SK-N-SH treated with all-trans-retinoic acid at 6 μM for 48 hours (cell line): Measurements from ENCODE around the gene ENAH.
A peak's percentile ranks its signal among the peaks of the same experiment; 100 is the strongest.

Experiments
- ATAC-seq: fragments of 200-7000 bp; cut with Tn5 transposase; 3 replicates; pipeline ENCODE4 v1.9.1; 2020; ENCODE audit warnings: mild to moderate bottlenecking, moderate library complexity
- BACH2 ChIP-seq: fragments of 250-450 bp; sonication (Bioruptor Pico); IDR thresholded peaks from 2 replicates; pipeline ENCODE4 v1.9.0; 2021; ENCODE audit warnings: mild to moderate bottlenecking, borderline replicate concordance
- CREB5 ChIP-seq: fragments of 250-450 bp; sonication (Bioruptor Pico); IDR thresholded peaks from 2 replicates; pipeline ENCODE4 v1.5.1; 2020; ENCODE audit warnings: low read depth, mild to moderate bottlenecking, moderate library complexity
- CSDC2 ChIP-seq: fragments of 250-450 bp; sonication (Bioruptor Pico); IDR thresholded peaks from 2 replicates; pipeline ENCODE4 v1.5.0; 2020; ENCODE audit warnings: mild to moderate bottlenecking, moderate library complexity
- CSRNP3 ChIP-seq: fragments of 250-450 bp; sonication (Bioruptor Pico); IDR thresholded peaks from 2 replicates; pipeline ENCODE4 v1.5.1; 2021; ENCODE audit warnings: mild to moderate bottlenecking, moderate library complexity
- ESRRG ChIP-seq: fragments of 250-450 bp; sonication (Bioruptor Pico); IDR thresholded peaks from 2 replicates; pipeline ENCODE4 v1.6.1; 2021; ENCODE audit warnings: mild to moderate bottlenecking
- GLIS3 ChIP-seq: fragments of 250-450 bp; sonication (Bioruptor Pico); IDR thresholded peaks from 2 replicates; pipeline ENCODE4 v1.5.0; 2020; ENCODE audit warnings: mild to moderate bottlenecking, moderate library complexity
- ISL1 ChIP-seq: fragments of 250-450 bp; sonication (Bioruptor Pico); IDR thresholded peaks from 2 replicates; pipeline ENCODE4 v2.1.2; 2022; ENCODE audit warnings: mild to moderate bottlenecking, moderate library complexity
- OSR1 ChIP-seq: fragments of 250-450 bp; sonication (Bioruptor Pico); IDR thresholded peaks from 2 replicates; pipeline ENCODE4 v1.8.0; 2022; ENCODE audit warnings: moderate library complexity, mild to moderate bottlenecking, inconsistent platforms
- POU6F1 ChIP-seq: fragments of 250-450 bp; sonication (Bioruptor Pico); IDR thresholded peaks from 2 replicates; pipeline ENCODE4 v1.8.0; 2021; ENCODE audit warnings: low read depth, mild to moderate bottlenecking, moderate library complexity, borderline replicate concordance
- PPARA ChIP-seq: fragments of 250-450 bp; sonication (Bioruptor Pico); IDR thresholded peaks from 2 replicates; pipeline ENCODE4 v1.5.0; 2020; ENCODE audit warnings: mild to moderate bottlenecking, borderline replicate concordance
- RARB ChIP-seq: fragments of 250-450 bp; sonication (Bioruptor Pico); IDR thresholded peaks from 2 replicates; pipeline ENCODE4 v1.8.0; 2021; ENCODE audit warnings: mild to moderate bottlenecking, moderate library complexity
- SNAI2 ChIP-seq: fragments of 250-450 bp; sonication (Bioruptor Pico); IDR thresholded peaks from 2 replicates; pipeline ENCODE4 v1.5.0; 2020; ENCODE audit warnings: mild to moderate bottlenecking, moderate library complexity
- TOX ChIP-seq: fragments of 250-450 bp; sonication (Bioruptor Pico); IDR thresholded peaks from 2 replicates; pipeline ENCODE4 v1.8.0; 2021; ENCODE audit warnings: mild to moderate bottlenecking, moderate library complexity, borderline replicate concordance
- ZC3H10 ChIP-seq: fragments of 250-450 bp; sonication (Bioruptor Pico); IDR thresholded peaks from 2 replicates; pipeline ENCODE4 v1.5.1; 2021; ENCODE audit warnings: mild to moderate bottlenecking, moderate library complexity
- ZFP3 ChIP-seq: fragments of 250-450 bp; sonication (Bioruptor Pico); IDR thresholded peaks from 2 replicates; pipeline ENCODE4 v1.5.0; 2020; ENCODE audit warnings: mild to moderate bottlenecking, moderate library complexity
- ZFP30 ChIP-seq: fragments of 450-650 bp; formaldehyde crosslinking; IDR thresholded peaks from 2 replicates; pipeline ENCODE4 v1.5.0; 2022; ENCODE audit warnings: mild to moderate bottlenecking, moderate library complexity
- ZNF565 ChIP-seq: fragments of 450-650 bp; formaldehyde crosslinking; conservative IDR thresholded peaks from 2 replicates; pipeline ENCODE4 v1.5.0; 2020; ENCODE audit warnings: low read depth, mild to moderate bottlenecking, moderate library complexity
- ZNF8 ChIP-seq: fragments of 450-650 bp; formaldehyde crosslinking; IDR thresholded peaks from 2 replicates; pipeline ENCODE4 v1.5.0; 2020; ENCODE audit warnings: mild to moderate bottlenecking, moderate library complexity
- TF ChIP-seq, protein P1 (sequence below): fragments of 250-450 bp; sonication (Bioruptor Pico); IDR thresholded peaks from 2 replicates; pipeline ENCODE4 v1.5.0; 2020; ENCODE audit warnings: mild to moderate bottlenecking, moderate library complexity

ENAH gene

DNA sequence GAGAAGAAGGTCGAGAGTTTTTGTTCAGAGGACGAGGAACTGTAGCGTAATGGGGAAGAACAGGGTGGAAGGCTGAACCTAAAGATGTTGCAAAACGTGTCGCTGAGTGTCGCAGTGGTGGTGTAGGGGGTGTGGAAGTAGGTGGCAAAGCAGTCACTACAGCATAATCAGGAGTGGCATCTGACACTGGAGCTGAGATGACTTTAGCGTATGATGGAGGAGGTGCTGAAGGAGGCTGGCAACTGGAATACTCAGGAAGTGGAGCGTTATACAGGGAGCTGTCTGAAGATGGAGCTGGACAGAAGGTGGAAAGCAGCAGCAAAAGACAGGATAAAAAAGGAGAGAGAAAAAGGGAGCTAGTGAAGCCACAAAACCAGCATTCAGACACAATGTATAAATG, 135.2 kb downstream of the ENAH start:
- TF ChIP-seq RARB (CRISPR knock-in tag) (no peak), TOX (CRISPR knock-in tag) (no peak), ZC3H10 (CRISPR knock-in tag) (no peak), GLIS3 (CRISPR knock-in tag) (no peak), POU6F1 (CRISPR knock-in tag) (no peak), ZFP30 (CRISPR knock-in tag) (no peak), CSRNP3 (CRISPR knock-in tag) (no peak), OSR1 (CRISPR knock-in tag) (no peak), SNAI2 (no peak), CSDC2 (no peak), PPARA (CRISPR knock-in tag) (no peak)
- peak; percentile 39 for ATAC-seq

DNA sequence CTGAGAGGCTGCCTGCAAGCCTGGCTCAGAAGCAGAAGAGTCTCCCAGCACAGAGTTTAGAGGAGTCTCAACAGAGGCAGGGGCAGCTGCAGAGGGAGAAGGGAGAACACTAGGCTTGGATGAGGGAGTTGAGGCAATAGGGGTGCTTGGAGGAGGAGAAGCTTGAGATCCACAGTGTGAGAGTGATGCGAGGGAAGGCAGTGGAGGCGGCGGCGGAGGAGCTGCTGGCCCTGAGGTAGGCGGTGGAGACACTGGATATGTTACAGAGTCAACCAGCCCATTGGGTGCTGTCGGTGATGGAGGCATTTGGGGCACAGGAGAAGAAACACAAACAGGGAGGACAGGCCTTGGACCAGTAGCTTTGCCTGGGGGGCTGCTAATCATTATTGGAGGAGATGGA, 135.7 kb downstream of the ENAH start:
- no peak for TF ChIP-seq SNAI2
- TF ChIP-seq TOX (CRISPR knock-in tag), result no peak
- TF ChIP-seq PPARA (CRISPR knock-in tag), result no peak
- TF ChIP-seq CSDC2, result no peak
- TF ChIP-seq GLIS3 (CRISPR knock-in tag), result no peak
- TF ChIP-seq, protein P1, sequence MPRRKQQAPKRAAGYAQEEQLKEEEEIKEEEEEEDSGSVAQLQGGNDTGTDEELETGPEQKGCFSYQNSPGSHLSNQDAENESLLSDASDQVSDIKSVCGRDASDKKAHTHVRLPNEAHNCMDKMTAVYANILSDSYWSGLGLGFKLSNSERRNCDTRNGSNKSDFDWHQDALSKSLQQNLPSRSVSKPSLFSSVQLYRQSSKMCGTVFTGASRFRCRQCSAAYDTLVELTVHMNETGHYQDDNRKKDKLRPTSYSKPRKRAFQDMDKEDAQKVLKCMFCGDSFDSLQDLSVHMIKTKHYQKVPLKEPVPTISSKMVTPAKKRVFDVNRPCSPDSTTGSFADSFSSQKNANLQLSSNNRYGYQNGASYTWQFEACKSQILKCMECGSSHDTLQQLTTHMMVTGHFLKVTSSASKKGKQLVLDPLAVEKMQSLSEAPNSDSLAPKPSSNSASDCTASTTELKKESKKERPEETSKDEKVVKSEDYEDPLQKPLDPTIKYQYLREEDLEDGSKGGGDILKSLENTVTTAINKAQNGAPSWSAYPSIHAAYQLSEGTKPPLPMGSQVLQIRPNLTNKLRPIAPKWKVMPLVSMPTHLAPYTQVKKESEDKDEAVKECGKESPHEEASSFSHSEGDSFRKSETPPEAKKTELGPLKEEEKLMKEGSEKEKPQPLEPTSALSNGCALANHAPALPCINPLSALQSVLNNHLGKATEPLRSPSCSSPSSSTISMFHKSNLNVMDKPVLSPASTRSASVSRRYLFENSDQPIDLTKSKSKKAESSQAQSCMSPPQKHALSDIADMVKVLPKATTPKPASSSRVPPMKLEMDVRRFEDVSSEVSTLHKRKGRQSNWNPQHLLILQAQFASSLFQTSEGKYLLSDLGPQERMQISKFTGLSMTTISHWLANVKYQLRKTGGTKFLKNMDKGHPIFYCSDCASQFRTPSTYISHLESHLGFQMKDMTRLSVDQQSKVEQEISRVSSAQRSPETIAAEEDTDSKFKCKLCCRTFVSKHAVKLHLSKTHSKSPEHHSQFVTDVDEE (CRISPR knock-in tag), result no peak
- TF ChIP-seq ZC3H10 (CRISPR knock-in tag), result no peak
- TF ChIP-seq RARB (CRISPR knock-in tag), result no peak
- TF ChIP-seq ESRRG, result no peak
- TF ChIP-seq BACH2 (CRISPR knock-in tag), result no peak
- TF ChIP-seq CREB5 (CRISPR knock-in tag), result no peak
- no peak; the same call in 2 of the 3 replicates for ATAC-seq

GRCh38 chr1:225514671-225515081, 138.2 kb downstream of the ENAH start:
- no peak for ATAC-seq
- TF ChIP-seq RARB (CRISPR knock-in tag) (no peak), POU6F1 (CRISPR knock-in tag) (no peak), ZNF565 (CRISPR knock-in tag) (no peak), OSR1 (CRISPR knock-in tag) (no peak), ZNF8 (CRISPR knock-in tag) (no peak), GLIS3 (CRISPR knock-in tag) (no peak), ZFP30 (CRISPR knock-in tag) (no peak), CSRNP3 (CRISPR knock-in tag) (no peak), TOX (CRISPR knock-in tag) (no peak), ZFP3 (no peak), ISL1 (no peak), CREB5 (CRISPR knock-in tag) (no peak)
- TF ChIP-seq, protein P1 (CRISPR knock-in tag), result no peak
